EL (cell line): ENCODE measurements around the gene KLRD1.
"Not testable (repeated sequence)": the region's sequence is repeated elsewhere in the genome, so short reads cannot be mapped to it uniquely, and the experiment has no call there.

Experiments used
- DNase-seq: peaks from one replicate; pipeline ENCODE4 v3.0.0-alpha.2; 2016

KLRD1 gene

DNA sequence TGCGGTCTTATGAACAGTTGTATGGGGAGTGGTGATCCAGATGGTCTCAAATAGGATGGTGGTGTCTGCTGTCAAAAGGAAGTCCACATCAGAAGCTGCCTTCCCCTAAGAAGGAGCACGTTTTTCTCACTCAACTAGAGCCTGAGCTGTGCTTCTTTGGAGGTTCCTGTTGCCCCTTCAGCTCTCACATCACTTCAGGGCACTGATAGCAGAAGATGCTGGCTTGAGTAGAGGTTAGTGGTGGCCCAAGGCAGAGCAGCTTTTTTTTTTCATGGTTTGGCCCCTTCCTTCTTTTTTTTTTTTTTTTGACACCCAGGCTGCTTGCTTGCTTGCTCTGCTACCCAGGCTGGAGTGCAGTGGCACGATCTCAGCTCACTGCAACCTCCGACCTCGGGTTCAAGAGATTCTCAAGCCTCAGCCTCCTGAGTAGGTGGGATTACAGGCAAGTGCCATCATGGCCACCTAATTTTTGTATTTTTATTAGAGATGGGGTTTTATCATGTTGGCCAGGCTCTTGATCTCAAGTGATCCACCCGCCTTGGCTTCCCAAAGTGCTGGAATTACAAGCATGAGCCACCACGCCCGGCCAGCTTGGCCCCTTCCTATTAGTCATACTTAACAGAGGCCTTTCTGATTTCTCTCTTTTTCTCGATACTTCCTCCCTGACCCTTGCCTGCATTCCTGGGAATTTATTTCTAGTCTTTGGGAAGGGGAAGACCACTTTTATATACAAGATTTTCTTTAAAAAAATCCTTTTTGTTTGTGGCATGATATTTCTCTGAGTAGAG lies 31.6 kb downstream of the KLRD1 start:
- DNase-seq = peak; percentile 70

- DNase-seq = not testable (repeated sequence)
Observed at GRCh38 chr12:10340946-10341345, 33.3 kb downstream of the KLRD1 start.

- DNase-seq = no peak
Observed at GRCh38 chr12:10341892-10342509, 34.3 kb downstream of the KLRD1 start.

GRCh38 chr12:10351457-10351856 lies 43.8 kb downstream of the KLRD1 start:
- not testable (repeated sequence) for DNase-seq

DNA sequence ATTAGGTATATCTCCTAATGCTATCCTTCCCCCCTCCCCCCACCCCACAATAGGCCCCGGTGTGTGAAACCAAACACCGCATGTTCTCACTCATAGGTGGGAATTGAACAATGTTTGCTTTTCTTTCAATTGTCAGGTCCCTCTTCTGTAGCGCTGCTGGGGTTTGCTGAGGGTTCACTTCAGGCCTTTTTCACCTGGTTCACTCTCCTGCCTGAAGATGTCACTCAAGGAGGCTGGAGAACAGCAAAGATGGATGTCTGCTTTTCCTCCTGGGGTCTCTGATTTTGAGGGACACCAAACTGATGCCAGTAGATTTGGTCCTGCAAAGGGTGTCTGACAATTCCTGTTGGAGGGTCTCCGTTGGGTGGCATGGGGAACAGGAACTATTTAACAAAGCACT lies 46.4 kb downstream of the KLRD1 start:
- no peak for DNase-seq

GRCh38 chr12:10354502-10354901 lies 46.8 kb downstream of the KLRD1 start:
- peak; percentile 74 for DNase-seq

DNA sequence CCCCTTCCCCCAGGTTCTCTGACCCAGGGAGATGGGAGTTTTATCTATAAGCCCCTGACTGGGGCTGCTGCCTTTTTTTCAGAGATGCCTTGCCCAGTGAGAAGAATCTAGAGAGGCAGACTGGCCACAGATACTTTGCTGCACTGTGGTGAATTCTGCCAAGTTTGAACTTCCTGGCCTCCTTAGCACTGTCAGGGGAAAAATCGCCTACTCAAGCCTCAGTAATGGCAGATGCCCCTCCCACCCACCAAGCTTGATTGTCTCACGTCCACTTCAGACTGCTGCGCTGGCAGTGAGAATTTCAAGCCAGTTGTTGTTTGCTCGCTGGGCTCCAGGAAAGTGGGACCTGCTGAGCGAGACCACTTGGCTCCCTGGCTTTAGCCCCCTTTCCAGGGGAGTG lies 50.5 kb downstream of the KLRD1 start:
- DNase-seq = no peak

GRCh38 chr12:10358969-10359368 lies 51.3 kb downstream of the KLRD1 start:
- DNase-seq = no peak

DNA sequence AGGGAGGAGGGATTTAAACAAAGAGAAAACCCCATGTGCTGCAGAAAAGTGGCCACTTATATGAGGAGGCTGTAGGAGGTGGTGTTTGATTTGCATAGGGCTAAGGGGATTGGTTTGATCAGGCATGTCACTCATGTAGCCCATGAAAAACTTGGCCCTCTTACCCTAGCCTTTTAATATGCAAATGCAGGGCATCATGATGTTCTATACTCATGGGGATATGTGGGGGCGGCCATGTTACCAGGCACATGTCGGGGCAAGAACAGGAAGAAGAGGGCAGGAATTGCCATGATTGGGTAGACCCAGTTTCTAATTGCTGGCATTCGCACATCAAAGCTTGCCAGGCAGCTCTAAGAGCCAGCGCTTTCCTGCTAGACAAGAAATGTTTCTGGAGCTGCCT lies 53.4 kb downstream of the KLRD1 start:
- no peak for DNase-seq

- no peak for DNase-seq
Observed at GRCh38 chr12:10361622-10362021, 54.0 kb downstream of the KLRD1 start.

GRCh38 chr12:10362325-10362724 lies 54.7 kb downstream of the KLRD1 start:
- DNase-seq = no peak

- DNase-seq = no peak
Observed at GRCh38 chr12:10362828-10363657, 55.4 kb downstream of the KLRD1 start.

DNA sequence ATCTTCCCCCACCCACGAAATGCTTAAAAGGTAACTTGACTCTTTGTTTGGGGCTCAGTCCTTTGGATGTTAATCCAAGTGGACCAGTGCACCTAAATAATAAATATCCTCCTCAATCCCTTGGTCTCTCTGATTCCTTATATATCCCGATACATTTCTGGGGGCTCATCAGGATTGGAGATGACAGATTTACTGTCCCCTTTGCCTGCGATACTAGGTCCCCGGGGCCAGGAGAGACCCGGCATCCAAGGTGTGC lies 55.9 kb downstream of the KLRD1 start:
- DNase-seq = no peak

- DNase-seq = peak; percentile 59
Observed at GRCh38 chr12:10363914-10364814, 56.5 kb downstream of the KLRD1 start.

DNA sequence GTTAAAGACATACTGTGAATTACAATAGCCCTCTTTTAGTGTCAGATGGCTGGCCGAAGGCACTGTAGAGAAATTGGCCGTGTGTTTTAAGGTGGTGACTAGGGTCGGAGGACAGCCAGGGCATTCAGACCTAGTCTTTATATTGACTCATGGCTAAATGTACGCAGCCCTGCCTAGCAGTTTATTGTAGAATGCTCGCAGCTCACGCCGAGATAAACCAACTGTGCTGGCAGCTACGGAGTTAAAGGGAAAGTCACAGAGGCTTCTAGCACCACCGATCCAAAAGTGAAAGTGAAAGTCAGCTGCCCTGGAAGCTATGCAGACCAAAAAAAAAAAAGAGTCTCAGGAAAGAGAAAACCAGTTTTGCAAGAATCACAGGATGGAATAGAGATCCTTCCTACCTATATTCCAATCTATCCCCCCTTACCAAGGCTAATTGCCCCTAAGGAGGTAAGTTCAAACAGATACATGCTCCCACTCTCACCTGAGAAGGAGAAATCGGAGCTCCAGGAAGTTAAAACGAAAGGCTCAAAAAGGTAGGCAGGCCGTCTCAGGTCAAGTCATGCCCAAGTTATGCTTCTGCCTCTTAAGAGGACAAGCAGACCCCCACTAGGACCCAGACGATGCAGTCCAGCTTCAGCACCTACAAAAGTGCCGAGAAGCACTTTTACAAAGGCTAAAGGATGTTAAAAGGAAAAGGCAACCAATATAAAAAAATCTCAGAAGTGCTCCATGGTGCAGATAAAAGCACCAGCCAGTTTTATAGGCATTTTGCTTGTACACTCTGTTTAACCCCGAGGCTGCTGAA lies 57.3 kb downstream of the KLRD1 start:
- DNase-seq = peak; percentile 83

DNA sequence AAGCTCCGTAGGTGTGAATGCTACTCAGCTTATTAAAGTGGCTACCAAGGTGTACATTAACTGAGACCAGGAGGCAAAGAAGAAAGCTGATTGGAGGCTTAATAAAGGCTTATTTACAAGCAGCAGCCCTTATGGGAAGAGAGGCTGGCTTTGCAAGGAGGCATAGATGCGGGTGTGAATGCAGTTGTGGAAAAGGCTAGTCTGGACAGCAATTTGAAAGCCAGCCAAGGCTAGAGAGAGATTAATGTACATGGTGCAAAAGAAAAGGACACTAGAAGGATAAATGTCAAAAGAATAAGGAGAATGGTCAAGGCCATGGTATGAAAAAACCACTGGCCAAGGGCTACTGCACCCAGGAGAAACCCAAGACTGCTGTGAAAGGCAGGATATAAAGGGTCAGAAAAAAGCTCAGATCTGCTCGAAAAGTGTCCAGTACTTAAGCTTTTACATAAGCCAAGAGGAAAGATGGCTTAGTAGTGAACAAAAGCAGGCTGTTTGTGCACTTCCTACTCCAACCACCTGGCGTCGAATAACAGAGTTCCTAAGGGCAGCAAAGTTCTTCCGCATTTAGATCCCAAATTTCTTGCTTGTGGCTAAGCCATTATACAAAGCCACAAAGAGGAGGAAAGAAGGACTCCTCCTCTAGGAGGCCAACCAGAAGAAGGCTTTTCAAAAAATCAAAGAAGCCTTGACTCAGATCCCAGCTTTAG lies 58.2 kb downstream of the KLRD1 start:
- peak; percentile 21 for DNase-seq

DNA sequence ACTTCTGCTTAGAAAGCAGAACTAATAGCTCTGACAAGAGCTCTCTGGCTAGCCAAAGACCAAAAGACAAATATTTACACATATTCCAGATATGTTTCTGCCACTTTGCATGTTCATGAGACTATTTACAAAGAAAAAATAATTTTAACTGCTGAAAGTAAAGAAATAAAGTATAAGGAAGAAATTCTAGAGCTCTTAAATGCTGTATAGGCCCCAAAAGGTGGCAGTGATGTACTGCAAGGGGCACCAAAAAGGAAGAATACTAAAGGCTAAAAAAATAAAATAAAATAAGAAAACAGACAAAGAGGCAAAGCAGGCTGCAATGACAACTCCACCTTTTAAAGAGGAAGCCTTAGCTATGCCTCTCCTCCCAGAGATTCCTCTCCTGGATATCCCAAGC lies 59.2 kb downstream of the KLRD1 start:
- peak; percentile 50 for DNase-seq

GRCh38 chr12:10367714-10368113 lies 60.0 kb downstream of the KLRD1 start:
- not testable (repeated sequence) for DNase-seq

- DNase-seq = no peak
Observed at GRCh38 chr12:10368206-10369171, 60.8 kb downstream of the KLRD1 start.
